ENCODE results near the gene KDM4B.

DNA sequence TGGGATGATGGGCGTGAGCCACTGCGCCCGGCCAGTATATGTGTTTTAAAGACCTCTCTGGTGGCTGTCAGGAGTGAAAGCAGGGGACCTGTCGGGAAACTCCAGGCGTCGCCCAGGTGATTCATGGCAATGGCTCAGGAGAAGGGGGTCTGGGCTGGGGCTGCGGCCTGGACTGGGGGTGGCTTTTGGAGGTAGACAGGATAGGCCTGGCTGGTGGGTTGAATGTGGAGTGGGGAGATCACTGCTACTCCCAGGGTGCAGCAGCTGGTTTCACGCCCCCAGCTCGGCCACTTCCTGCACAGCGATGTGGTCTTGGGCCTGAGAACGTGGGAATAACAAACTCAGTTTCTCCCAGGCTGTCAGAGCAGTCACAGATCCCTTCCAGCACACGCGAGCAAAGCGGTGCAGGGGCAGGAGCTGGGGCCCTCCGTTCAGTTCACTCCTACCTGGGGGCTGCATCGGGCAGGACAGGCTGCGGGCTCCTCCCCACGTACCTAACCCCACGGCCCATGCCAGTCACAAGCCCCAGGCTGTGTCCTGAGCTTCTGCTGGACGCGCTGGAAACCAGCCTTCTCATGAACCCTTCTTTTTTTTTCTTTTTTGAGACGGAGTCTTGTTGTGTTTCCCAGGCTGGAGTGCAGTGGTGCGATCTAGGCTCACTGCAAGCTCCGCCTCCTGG lies 18.9 kb downstream of the KDM4B start:
- TF ChIP-seq ZNF586 (CRISPR knock-in tag; conservative IDR thresholded peaks at IDR 0.05) = no peak
- no peak for TF ChIP-seq RFX5 (IDR thresholded peaks at IDR 0.05; ENCODE audit: low read depth, low read length)
- no peak for TF ChIP-seq POLR2A (conservative IDR thresholded peaks at IDR 0.05)
- TF ChIP-seq, protein P1, sequence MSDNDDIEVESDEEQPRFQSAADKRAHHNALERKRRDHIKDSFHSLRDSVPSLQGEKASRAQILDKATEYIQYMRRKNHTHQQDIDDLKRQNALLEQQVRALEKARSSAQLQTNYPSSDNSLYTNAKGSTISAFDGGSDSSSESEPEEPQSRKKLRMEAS (CRISPR knock-in tag; IDR thresholded peaks at IDR 0.05) = no peak
- TF ChIP-seq NUFIP1 (IDR thresholded peaks at IDR 0.05; ENCODE audit: partially characterized antibody) = no peak
- TF ChIP-seq SNIP1 (IDR thresholded peaks at IDR 0.05; ENCODE audit: low read depth) = no peak
- no peak for TF ChIP-seq CTCF (IDR thresholded peaks at IDR 0.05 in 2 of 3, conservative IDR thresholded peaks at IDR 0.05 in 1 of 3; ENCODE audit: insufficient read depth in 2 of 3, low read depth in 1 of 3, low read length in 3 of 3)
- TF ChIP-seq PRPF4 (IDR thresholded peaks at IDR 0.05; ENCODE audit: insufficient read depth, low read depth, low read length, poor library complexity, severe bottlenecking) = no peak
- no peak for TF ChIP-seq SMAD2 (IDR thresholded peaks at IDR 0.05; ENCODE audit: low read depth, low read length)
- TF ChIP-seq, protein P2, sequence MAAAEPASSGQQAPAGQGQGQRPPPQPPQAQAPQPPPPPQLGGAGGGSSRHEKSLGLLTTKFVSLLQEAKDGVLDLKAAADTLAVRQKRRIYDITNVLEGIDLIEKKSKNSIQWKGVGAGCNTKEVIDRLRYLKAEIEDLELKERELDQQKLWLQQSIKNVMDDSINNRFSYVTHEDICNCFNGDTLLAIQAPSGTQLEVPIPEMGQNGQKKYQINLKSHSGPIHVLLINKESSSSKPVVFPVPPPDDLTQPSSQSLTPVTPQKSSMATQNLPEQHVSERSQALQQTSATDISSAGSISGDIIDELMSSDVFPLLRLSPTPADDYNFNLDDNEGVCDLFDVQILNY (CRISPR knock-in tag; IDR thresholded peaks at IDR 0.05) = no peak
- no peak for TF ChIP-seq MEF2A (IDR thresholded peaks at IDR 0.05; ENCODE audit: control insufficient read depth, low read depth, low read length)
